Epithelial cell of proximal tubule (primary cell): Measurements from ENCODE around the gene TMEM184B. TPM values are rescaled to one million over a fixed set of nuclear protein-coding genes. Genes with fewer than 3 reads are reported as not detected.

Experiments
- DNase-seq: peaks from one replicate; pipeline ENCODE4 v3.0.0-alpha.2; 2011; ENCODE audit warnings: low read depth
- H3K4me3 ChIP-seq: 2 replicates; pipeline ENCODE4 v1.5.1; 2011; ENCODE audit warnings: low read depth, mild to moderate bottlenecking, low read length
- CTCF ChIP-seq: conservative IDR thresholded peaks from 2 replicates; pipeline ENCODE4 v1.5.1; 2012; ENCODE audit warnings: low read depth, mild to moderate bottlenecking, low read length
- total RNA-seq: library from RNA; depleted of rRNA; stranded (reverse); fragments of >200 nt; gene quantifications from 2 replicates; pipeline ENCODE4 v1.2.3, GENCODE V29; 2015

The TMEM184B gene
- total RNA-seq, 1 donor from 2014 or later = 90.2 TPM

GRCh38 chr22:38177044-38177443 lies 95.8 kb downstream of the TMEM184B start:
- H3K4me3 ChIP-seq = no peak overlapping the region
- no peak for TF ChIP-seq CTCF
- DNase-seq = no peak

GRCh38 chr22:38176170-38176741 lies 96.6 kb downstream of the TMEM184B start:
- no peak for DNase-seq
- no peak for TF ChIP-seq CTCF
- no peak overlapping the region for H3K4me3 ChIP-seq

- DNase-seq = no peak
- H3K4me3 ChIP-seq = no peak overlapping the region
- no peak for TF ChIP-seq CTCF
These were observed 97.3 kb downstream of the TMEM184B start for GRCh38 chr22:38175206-38176118.

DNA sequence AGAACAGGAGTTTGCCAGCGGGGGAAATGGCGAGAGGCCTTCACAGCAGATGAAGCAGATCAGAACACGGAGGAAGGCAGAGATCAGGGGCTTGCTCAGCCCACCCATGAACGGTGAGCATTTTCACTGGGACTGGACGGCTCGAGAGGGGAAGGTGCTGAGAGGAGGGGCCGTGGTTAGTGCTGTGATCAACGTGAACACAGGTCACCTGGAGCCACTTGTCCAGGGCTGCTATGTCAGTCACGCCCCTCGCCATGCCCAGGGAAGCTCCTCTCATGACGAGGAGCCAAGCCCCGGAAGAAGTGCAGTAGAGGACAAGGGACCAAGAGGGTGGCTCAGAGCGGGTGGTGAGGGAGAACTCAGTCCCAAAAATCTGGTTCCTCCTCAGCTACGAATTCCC lies 98.2 kb downstream of the TMEM184B start:
- no peak overlapping the region for H3K4me3 ChIP-seq
- no peak for DNase-seq
- TF ChIP-seq CTCF = no peak

- no peak overlapping the region for H3K4me3 ChIP-seq
- TF ChIP-seq CTCF = no peak
- DNase-seq = no peak
These were observed 99.2 kb downstream of the TMEM184B start for GRCh38 chr22:38173641-38173906.

DNA sequence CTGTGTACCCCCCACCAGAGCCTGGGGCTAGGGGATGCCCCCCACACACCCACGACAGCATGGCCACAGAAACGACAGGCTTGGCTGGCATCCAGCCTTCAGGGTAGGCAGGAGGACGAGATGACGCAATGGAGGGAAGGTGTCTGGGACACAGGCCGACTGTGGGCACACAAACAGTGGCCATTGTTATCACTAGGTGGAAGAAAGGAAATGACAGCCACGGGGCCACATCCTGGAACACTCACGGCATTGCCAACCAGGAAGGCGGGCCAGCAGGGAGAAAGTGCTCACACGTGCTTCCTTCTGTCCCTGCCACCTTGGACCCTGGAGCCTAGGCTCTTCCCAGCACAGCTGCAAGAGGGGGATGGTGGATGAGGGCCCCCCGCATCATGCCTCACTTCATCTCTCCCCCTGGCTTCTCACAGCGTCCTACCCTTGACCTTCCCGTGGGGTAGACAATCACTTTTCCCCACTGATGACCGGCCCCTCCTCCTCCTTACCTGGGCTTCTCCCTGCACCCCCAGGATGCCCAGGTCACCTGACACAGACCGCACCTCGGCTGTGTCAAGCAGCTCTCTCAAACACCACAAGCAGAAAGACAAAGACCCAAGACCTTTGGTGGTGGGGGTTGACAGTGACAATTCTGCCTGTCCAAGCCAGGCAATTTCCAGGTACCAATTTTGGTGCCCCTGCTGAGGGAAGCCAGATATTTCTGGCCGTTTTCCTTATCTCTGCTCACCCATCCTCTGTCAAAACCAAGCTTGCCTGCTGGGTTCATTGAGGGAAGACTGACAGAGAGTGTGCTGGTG lies 99.8 kb downstream of the TMEM184B start:
- no peak for DNase-seq
- no peak overlapping the region for H3K4me3 ChIP-seq
- no peak for TF ChIP-seq CTCF
